Measurements from ENCODE around the gene GULP1.

Gene GULP1

DNA sequence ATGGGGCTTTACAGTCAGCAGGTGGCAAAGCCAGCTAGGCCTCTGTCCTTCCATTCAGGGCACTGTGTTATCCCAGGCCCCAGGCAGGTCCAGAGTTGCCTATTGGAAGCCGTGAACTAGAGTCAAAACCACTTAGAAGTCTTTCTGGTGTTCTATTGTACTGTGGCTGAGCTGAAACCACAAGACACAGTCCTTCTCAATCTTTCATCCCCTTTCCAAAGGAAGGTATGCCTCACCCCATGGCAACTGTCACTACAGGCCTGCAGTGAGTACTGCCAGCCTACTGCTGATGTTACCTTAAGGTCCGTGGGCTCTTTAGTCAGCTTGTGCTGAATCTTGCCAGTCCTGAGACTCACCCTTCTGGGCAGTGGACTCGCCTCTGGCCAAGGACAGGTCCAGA, 181.6 kb downstream of the GULP1 start:
- no peak for DNase-seq (ENCODE audit: low read depth)

DNA sequence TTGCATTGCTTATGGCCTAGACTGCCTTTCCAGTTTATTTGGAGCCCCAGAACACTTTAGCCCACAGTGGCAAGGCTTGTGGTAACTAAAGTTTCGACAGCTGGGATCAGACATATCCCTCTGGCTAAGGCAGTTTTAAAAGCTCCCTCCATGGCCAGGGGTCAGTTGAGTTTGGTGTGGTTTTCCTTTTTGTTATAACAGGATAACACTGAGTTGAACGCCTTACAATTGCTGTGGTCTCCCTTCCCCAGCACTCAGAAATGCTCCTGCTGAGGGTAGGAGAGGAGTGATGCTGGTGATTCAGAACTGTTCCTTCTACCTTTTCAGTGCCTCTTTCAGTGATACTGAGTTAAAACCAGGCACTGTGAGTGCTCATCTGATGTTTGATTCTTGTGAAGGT, 182.6 kb downstream of the GULP1 start:
- no peak for DNase-seq (ENCODE audit: low read depth)

DNA sequence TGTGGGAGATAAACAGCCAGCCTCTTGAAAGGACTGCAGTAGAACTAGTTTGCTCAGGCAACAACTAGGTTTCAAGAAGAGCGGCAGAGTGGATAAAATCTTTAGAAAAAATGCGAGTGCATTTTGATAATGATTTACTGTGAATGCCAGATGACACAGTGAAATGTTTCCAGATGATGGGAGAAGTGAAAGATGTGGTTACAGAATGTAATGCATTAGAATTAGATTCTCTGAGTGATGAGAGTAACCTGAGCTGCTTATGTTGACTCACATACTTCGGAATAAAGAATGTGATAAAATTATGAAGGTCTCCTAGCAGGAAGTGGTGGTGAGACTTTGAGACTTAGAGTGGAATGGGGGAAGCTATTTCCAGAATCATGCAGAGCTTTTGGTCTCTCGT, 184.3 kb downstream of the GULP1 start:
- no peak for DNase-seq (ENCODE audit: low read depth)

DNA sequence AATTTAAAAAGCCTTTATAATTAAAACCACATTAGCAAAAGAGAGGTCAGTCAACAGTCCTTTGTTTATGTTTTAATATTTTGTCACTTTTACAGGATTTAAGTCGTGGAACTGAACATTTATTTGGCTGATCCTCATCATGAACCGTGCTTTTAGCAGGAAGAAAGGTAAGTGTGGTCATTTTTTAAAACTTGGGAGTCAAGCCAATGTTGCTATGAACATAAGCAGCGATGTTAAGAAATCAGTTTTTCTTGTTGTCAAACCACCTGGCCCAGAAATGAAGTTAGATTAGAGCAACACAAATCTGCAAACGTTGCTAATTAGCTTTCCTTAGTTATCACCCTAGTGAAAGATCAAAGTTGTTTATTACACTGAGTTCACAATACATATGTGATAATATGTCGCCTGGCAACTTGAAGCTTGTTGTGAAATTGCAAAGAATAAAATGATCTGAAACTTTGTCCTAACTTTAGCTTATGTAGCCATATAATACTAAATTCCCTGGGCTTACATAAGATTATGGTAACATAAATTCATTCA, 186.0 kb downstream of the GULP1 start:
- DNase-seq (ENCODE audit: low read depth): no peak

DNA sequence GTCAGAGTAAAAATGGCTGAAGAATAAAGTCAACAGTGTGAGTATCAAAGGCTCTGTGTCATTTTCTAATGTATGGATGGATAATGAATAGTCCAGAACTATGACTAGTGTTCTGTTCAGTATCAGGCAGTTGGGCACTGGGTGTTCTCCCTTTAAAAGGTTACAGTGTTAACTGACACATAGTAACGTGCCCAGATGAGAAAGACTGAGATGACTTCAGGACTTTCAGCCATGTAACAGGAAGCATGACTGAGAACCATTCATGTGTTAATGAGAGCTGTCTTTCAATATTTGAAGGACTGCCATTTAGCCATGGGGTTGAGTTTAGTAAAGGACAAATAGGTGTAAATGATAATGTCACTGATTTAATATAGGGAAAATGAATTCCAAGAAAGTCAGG, 187.1 kb downstream of the GULP1 start:
- DNase-seq (ENCODE audit: low read depth): no peak

DNA sequence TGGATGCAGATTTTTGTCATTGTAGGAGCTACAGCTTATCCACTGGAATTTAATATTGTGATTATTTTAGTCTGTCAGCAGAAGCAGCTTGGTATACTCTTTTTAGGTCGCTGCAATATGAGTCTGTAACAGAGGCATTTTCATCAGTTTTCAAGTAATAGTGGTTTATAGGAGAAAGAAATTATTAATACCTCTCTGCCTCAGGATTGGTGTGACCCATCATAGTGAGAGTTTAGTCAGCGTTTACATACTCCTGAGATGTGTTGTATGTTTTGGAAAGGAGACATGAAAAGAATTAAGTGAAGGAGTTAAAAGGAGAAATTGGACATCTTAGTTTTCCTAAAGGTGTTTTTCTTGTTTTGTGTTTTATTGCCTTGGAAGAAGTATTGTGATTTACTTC, 189.8 kb downstream of the GULP1 start:
- no peak for DNase-seq (ENCODE audit: low read depth)

DNA sequence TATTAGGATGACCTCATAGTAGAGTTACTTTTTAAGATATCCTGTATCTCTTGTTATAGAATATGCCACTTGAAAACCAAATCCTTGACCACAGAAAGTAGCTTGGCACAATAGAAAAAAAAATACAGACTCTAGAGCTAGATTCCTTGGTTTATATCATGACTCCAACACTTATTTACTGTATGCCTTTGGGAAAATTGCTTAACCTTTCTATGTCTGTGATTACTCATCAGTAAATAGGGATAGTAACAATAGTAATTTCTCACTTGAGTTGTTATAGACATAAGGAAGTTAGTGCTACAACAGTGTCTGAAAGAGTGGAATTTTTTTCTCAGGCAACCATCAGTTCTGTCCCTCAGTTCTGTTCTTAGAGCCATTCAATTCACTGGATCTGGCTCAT, 193.8 kb downstream of the GULP1 start:
- no peak for DNase-seq (ENCODE audit: low read depth)

DNA sequence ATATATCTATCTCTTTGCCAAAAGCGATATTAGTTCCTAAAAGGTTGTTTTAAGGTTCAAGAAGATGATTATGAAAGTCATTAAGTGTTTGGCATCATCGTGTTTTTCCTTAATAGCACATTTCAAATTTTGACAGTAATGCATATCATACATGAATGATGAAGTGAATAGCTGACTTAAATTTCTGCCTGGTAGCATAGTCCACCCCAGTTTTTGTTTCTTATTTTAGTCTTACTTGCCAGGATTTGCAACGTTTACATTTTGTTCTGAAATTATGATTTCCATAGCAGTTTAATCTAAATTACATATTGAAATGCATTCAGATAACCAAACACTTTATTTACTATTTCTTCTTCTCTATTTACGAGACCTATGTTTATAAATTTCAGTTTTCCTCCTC, 201.1 kb downstream of the GULP1 start:
- no peak for DNase-seq (ENCODE audit: low read depth)

DNA sequence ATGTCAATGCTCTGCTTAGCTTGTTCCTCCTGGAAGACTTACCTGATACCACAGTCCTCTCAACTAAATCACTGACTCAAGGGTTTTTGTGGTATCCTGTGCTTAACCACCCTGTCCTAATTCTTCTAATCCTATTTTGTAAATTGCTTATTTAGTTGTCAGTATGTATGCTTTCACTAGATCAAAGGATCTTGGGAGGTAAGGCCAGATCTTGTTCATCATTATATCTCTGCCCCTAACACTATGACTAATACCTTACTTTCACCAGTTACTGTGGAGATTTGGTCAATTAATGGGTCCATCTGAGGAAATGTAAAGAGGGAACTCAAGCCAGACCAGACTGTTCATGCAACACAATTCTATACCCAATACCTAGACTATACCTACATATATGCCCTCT, 203.2 kb downstream of the GULP1 start:
- no peak for DNase-seq (ENCODE audit: low read depth)

DNA sequence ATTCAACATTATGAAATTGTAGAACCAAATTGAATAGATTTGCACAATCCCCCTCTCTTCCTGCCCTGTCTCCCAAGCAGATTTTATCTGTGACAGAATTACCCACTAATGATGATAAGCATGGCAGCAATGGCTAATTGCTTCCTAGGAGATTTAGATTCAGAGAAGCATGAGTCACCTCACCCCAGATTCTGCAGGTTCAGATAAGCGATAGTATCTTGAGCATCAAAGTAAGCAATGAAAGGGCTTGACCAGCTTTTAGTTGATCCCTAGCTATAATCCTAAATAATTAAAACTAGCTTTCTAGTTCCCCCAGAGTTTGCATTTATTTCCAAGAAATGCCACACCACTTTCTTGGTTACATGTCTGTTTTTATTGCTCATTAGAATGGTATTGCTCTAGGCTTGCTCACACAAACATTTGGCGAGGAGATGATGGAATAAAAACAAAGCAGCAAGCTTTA, 204.3 kb downstream of the GULP1 start:
- no peak for DNase-seq (ENCODE audit: low read depth)

DNA sequence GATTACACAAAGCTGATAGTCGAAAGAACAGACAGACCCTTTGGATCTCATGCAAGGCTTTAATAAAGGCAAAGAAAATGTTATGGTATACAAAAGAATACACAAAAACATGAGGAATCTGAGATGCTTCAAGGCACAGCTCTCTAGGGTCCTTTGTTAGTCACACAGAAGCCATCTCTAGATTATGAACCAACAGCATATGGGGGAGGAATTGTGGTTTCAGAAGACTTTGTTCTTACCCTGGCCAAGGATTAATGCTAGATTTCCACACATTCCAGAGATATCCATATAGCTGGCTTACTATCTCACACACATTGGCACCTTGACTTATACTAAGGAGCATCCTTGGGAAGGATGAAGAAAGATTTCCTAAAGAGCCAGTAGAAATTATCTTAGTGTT, 206.1 kb downstream of the GULP1 start:
- DNase-seq (ENCODE audit: low read depth): no peak

DNA sequence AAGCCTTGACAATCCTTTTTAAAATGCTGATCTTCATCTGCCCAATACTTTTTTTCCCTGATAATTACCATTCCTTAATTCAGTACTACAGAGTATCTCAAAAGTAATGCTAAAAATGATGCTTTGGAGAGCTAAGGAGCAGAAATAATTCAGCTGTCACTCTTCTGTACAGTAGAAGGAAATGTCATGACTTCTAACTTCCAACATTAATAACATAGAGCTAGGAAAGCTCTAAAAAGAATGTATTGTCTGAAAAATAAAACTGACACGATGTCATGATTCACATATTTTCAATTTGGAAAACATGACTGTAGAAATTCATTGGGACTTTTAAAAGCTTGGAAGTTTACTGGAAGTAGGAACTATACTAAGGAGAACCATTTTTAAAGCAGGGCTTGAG, 212.3 kb downstream of the GULP1 start:
- DNase-seq (ENCODE audit: low read depth): no peak

DNA sequence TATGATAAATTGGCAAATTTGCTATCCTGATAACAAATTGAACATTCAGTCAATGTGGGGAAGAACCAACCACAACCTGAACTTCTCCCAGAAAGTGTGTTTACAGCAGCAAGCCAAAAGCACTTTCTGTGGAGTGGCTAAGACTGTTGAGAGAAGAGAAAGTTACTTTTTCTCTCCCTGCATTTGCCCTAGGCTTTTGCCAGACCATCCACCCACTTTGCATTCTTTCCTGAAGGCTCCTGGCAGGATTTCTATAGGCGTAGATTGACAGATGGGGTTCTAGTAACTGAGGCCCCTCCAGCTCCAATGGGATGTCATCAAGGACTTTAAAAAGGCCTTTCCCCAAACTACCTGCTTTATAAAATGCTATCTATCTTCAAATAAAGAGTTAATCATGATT, 215.2 kb downstream of the GULP1 start:
- no peak for DNase-seq (ENCODE audit: low read depth)

DNA sequence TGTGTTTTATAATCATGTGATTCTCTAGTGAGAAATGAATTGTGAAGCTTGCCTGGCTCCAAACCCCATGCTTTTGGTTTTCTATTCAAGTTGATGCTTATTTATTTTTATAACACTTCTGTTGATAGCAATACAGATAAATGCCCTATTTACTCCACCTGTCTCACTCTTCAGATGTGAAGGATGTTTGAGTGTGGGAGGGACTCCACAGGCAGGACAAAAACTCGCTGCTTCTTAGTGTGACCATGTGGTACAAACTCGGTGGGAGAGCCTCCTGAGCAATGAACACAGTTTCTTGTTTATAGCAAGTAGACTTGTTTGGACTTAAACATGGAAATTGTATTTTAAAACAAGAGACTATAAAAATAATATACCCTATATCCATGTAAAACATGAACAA, 219.7 kb downstream of the GULP1 start:
- no peak for DNase-seq (ENCODE audit: low read depth)

DNA sequence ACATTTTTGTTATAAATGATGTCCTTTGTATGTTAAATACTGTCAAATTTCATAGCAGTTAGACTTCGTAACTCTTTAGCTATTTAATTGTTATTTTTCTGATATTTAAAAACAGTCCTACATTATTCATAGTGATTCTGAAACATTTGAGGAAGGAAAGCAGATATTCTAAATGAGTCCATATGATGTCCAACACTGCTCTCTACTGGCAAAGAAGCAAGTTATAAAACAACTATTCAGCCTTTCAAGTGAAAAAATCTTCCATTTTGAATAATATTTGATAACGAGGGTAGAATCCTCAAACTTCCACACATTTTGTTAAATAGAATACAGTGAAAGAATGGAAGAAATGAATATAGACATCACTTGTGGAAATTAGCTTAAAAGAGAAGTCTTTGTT, 220.8 kb downstream of the GULP1 start:
- no peak for DNase-seq (ENCODE audit: low read depth)

DNA sequence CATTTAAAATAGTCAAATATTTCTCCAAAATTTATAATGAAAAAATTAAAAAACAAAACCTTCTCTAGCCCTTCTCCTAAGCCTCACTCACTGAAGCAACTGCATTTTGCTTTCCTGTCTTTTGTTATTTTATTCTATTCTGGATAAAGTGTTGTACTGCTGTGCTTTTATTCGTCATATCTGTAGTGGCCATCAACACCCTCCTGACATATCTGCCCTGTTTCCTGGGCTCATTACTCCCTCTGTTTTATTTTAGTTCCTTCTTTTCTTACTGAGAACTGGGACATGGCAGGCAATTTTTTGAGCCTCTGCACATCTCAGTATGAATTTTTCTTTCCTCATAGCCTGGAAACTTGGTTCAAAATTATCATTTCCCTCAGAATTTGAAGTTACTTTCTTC, 224.2 kb downstream of the GULP1 start:
- no peak for DNase-seq (ENCODE audit: low read depth)

DNA sequence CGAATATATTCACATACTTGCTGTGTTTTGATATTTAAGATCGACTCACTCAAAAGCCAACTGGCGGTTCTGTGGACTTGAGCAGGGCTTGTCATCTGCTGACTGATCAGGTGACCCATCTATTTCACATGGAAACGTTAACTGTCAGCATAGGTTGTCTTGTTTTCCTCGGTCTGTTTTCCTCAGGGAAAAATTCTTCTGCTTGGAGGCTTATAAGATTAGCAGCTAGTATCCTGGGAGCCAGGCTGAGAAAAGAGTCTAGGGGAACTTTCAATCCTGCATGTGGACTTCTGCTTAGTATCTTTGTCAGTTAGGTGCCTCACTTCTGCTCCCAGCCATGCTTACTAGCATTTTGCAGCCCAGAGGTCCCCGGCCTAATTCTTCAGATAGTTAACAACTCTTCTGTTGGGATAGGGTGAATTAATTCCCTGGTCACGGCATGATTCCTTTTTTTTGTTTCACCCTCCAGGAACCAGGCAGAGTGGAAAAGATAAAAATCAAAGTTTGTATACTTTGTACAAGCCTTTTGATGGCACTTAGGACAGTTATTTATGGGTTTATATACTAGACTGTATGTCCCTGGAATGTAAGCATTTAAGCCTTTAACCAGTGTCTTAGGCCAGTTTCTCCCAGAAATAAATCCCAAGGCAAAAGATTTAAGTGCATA, 226.0 kb downstream of the GULP1 start:
- no peak for DNase-seq (ENCODE audit: low read depth)

DNA sequence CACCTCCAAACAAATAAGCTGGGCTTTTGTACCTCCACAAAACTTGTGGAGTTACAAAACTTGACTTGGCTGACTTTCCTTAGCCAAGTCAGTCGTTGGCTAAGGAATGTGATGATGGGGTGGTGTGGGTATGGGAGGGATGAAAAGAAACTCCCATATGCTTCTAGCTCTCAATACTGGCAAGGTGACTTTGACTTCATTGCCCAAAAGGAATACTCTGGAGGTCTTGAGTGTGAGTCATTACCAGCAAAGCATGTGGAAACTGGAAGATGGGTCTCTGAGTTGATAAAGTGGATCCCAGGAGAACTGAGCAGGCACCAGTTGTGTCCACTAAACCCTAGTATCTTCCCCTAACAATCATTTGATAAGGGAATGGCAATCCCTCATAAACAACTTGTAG, 226.7 kb downstream of the GULP1 start:
- no peak for DNase-seq (ENCODE audit: low read depth)

DNA sequence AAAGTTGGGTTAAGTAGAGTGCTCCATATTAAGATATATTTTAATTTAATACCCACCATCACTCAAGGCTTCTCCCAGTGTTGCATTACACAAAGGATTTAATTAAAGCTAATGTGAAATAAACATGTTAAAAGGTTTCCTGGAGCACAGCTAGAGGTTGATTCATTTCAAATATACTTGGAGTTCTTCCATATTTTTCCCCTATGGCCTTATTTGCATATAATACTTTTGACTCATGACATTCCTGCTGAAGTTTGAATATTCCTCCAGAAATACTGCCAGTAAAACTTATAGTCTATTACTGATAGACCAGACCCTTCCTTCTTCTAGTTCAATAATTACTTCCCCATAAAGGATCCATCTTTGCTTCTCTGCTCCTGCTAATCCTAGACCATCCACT, 227.5 kb downstream of the GULP1 start:
- DNase-seq (ENCODE audit: low read depth): no peak

DNA sequence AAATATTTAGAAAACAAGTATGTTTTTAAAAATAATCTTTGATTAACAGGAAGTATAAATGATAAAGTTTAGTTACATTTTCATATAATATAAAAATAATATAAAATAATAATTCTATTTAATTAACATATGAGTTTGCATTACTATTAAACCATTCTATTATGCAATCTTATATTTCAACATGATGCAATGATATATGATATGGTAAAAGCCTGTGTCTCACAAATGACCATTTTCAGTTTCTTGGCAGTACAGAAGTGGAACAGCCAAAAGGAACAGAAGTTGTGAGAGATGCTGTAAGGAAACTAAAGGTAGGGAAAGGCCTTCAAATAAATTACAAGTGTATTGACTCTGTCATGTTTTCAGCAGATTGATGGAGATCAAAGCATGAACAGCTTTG, 230.8 kb downstream of the GULP1 start:
- no peak for DNase-seq (ENCODE audit: low read depth)

DNA sequence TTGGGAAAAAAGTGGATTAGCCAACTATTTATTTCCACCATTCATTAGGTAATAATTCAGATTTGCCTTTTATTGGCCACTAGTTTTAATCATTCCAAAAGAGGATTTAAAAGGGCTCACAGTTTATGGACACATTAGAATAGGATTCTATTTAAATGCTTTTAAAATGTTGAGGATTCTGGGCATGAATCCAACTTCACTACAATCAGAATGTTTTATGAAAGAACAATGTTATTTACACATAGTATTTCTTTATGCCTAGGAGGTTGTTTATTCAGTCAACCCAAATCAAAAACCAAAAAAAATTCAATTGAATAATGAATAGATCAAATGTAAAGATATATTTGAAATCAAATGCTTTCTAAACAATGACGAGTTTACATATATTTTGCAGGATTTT, 232.2 kb downstream of the GULP1 start:
- no peak for DNase-seq (ENCODE audit: low read depth)

DNA sequence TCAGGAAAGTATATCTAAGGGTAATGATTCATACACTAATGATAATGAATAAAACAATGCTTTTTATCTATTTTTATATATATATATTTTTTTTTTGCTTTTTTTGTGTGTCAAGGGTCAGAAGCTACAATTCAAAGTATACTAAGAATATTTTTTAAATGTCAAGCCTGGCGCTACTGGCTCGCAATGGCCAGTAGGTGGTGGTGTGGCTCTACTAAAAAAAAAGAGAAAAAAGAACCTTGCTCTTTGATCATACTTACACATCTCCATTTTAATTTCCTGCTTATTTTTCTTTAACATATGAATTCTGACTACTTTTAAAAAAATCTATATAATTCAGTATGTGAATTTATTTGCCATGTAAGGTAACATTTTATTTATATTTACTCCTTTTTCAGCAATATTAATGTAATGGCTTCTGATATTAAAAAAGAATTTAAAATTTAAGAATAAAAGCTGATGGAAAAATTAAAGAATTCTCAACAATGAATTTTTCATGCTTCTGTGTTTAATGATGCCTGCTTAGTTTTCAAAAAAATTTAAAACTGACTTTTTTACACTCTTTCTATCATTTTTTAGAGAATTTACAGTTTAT, 232.9 kb downstream of the GULP1 start:
- DNase-seq (ENCODE audit: low read depth): no peak

DNA sequence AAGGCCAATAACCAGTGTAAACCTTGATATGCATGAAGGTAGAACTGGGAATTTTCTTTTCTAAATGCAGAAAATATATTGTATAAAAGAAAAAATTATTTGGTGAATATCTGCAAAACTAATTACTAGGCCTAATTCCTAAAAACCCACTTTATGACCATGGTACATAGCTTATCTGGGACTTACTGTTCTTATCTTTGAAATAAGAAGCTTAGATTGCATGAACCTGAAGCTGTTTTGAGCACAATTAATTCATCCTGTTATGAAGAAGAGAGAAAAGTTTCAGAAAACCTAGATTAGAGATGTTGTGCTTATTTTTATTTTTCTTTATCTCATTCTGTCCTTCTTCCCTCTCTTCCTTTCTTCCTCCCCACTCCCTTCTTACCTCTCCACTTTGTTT, 235.0 kb downstream of the GULP1 start:
- no peak for DNase-seq (ENCODE audit: low read depth)

DNA sequence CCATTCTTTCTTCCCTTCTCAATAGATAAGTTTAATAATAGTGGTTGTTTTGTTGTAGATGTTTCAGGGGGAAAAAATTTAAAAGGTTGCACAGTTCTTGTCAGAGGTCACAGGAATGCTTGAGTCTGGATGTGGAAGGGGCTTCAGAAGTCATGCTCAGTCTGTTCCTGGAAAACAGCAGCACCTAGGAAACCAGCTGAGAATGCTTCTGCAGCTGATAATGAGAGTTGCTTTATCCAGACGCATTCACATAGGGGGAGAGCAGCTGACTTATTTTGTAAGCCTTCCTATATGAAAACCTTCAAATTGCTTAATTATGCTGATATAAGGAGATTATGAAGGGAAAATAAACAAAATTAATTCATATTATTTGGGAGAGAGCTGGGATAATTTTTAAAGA, 235.5 kb downstream of the GULP1 start:
- no peak for DNase-seq (ENCODE audit: low read depth)
